Measurements from ENCODE around the gene DLK2.
"Not testable (repeated sequence)": the region's sequence is repeated elsewhere in the genome, so short reads cannot be mapped to it uniquely, and the experiment has no call there.

DLK2 gene

GRCh38 chr6:43451939-43452338 is 3.4 kb downstream of the DLK2 start:
- no peak for DNase-seq

- no peak for DNase-seq
Measured at GRCh38 chr6:43451348-43451747, 4.0 kb downstream of the DLK2 start.

- DNase-seq: no peak
Measured at GRCh38 chr6:43450699-43451131, 4.6 kb downstream of the DLK2 start.

DNA sequence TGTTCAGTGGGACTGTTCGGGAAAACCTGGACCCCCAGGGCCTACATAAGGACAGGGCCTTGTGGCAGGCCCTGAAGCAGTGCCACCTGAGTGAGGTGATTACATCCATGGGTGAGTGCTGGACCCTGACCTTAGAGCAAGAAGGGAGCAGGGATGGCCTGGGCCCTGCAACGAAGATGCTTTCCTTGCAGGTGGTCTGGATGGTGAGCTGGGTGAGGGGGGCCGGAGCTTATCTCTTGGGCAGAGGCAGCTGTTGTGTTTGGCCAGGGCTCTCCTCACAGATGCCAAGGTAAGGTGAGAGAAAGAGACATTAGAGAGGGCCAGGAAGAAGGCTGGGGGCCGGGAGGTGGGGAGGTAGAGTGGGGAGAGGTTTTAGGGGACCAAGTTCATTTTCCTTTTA is 6.4 kb downstream of the DLK2 start:
- no peak for DNase-seq

DNA sequence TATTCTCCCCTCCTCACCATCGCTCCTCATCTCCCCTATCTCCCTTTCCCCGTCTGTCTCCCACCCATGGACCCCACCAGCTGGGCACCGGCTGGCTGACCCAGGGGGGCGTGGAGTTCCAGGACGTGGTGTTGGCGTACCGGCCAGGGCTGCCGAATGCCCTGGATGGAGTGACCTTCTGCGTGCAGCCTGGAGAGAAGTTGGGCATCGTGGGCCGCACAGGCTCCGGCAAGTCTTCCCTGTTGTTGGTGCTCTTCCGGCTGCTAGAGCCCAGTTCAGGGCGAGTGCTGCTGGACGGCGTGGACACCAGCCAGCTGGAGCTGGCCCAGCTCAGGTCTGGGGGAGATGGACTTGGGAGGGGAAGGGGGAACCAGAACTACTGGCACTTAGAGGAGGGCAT is 7.7 kb downstream of the DLK2 start:
- no peak for DNase-seq

DNA sequence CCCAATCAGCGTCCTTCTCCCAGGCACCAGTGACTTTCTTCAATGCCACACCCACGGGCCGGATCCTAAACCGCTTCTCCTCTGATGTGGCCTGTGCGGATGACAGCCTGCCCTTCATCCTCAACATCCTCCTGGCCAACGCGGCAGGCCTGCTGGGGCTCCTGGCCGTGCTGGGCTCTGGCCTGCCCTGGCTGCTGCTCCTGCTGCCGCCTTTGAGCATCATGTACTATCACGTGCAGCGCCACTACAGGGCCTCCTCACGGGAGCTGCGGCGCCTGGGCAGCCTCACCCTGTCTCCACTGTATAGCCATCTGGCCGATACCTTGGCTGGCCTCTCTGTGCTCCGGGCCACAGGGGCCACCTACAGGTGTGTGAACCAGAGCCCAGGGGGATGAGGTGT is 9.8 kb downstream of the DLK2 start:
- DNase-seq: no peak

GRCh38 chr6:43444582-43444981 is 10.8 kb downstream of the DLK2 start:
- no peak for DNase-seq

DNA sequence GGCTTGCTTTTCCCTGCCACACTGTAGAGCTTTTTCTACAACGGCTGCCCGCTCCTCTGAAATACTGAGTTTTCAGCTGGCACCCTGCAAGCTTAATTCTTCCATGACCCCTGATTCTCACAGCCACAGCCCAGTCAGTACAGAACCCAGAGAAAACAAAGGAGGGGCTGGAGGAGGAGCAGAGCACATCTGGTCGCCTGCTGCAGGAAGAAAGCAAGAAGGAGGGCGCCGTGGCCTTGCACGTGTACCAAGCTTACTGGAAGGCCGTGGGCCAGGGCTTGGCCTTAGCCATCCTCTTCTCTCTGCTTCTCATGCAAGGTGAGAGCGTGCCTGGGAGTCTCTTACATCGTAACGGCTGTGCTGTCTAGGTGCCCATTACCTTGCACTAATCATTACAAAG is 11.3 kb downstream of the DLK2 start:
- no peak for DNase-seq

DNA sequence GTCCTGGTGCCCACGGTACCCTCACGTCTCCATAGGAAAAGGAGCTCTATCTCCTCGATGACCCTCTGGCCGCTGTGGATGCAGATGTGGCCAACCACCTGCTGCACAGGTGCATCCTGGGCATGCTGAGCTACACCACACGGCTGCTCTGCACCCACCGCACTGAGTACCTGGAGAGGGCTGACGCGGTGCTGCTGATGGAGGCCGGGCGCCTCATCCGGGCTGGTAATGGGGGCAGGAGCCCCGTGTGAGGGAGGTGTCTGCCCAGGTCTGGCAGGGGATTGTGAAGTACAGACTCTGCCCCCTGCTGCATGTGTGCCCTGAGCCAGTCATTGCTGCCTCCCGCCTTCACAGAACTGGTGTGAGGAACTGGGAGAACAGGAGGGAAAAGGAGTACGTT is 12.4 kb downstream of the DLK2 start:
- no peak for DNase-seq

GRCh38 chr6:43437700-43438099 is 17.6 kb downstream of the DLK2 start:
- DNase-seq: no peak

DNA sequence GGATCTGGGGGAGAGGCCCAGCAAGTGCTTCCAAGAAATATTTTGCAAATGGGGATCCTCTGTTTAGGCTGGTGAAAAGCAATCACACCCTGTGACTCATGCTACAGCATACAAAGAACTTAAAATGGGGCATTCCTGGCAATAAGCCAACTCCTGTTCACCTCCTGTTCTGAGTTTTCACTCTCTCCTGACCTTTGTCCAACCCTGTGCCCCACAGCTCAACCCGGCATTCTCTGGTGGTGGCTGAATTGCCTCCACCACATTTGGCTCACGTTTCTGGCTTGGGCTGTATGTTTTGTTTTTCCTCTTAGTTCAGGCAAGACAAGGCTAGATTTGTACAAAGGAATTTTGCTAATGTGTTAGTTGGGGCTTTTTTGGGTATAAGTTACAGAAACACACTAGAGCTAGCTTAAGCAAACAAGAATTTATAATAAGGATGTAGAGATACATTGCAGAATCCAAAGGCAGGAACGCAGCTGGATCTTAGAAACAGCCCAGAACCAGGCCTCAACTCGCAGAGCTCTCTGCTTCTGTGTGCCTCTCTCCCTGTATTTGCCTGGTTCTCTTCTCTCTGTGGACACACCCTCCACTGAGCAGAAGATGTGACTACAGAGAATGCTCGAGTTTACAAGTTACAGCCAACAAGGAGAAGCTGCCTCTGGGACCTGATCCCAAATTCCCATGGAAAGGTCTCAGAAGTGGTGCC is 18.6 kb downstream of the DLK2 start:
- no peak for DNase-seq

GRCh38 chr6:43435682-43436437 is 19.5 kb downstream of the DLK2 start:
- no peak for DNase-seq

- no peak for DNase-seq
Measured at GRCh38 chr6:43434943-43435342, 20.4 kb downstream of the DLK2 start.

DNA sequence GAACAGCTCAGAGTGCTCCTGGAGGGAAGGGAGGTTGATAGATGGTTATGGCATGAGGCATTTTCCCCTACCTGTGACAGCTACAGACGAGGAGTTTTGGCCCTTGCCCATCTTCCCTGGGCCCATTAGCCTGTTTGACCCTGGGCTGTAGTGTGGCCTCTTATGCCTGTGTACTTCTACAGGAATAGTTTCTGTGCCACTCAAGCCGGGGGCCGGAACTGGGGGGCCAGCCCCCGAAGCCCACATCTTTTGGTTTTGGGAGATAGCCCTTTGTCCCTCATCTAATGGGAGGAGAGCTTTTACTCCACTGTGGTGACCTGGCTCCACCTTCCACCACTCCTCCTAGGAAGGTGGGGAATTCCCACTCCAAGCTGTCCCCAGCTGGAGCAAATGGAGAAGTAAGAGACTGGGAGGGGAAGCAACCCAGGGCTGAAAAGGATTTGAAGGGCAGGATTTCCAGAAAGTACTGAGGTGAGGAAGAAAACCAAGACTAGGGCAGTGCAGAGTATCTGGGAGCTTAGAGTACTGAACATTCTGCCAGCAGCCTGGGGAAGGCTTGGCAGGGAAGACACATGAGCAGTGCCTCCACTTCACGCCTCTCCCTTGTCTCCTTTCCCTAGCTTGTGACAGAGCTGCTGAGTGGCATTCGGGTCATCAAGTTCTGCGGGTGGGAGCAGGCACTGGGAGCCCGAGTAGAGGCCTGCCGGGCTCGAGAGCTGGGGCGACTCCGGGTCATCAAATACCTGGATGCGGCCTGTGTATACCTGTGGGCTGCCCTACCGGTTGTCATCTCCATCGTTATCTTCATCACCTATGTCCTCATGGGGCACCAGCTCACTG is 21.1 kb downstream of the DLK2 start:
- DNase-seq: no peak

- DNase-seq: no peak
Measured at GRCh38 chr6:43433148-43433547, 22.2 kb downstream of the DLK2 start.

GRCh38 chr6:43432009-43432945 is 23.1 kb downstream of the DLK2 start:
- DNase-seq: no peak

- DNase-seq: no peak
Measured at GRCh38 chr6:43428874-43429273, 26.5 kb downstream of the DLK2 start.

- no peak for DNase-seq
Measured at GRCh38 chr6:43428112-43428570, 27.2 kb downstream of the DLK2 start.

DNA sequence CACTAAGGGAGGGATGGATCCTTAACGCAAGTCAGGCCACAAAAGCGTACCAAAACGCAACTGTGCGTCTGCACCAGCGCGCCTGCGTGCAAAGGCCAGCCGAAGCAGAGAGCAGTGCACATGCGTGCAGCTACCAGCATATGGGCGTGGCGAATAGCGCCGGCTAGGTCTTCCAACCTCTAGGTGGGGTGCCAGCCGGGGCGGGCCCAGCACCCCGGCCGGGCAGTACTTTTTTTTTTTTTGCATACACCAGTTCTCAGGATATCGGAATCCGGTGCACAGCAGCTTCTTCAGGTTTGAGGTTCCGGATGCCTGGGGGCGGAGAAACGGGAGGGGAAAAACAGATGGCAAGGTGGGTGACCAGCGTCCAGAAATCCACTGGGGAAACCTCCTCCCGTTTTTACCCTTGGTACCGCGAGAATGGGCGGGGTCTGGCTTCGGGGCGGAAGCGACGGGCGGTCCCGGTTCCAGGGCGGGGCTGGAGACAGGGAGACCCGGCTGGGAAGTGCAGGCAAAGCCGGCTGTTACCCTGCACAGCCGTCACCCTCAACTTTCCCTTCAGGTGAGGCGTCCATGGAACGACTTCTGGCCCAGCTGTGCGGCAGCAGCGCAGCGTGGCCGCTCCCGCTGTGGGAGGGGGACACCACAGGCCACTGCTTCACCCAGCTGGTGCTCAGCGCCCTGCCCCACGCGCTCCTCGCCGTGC is 27.8 kb downstream of the DLK2 start, which contains the start of gene ABCC10:
TSS of gene ABCC10 (plus strand) at position 136 of the 706 bp plus-strand sequence. CDS start at position 574, 438 bp downstream.
- peak; percentile 85 for DNase-seq

GRCh38 chr6:43426928-43427405 is 28.4 kb downstream of the DLK2 start:
- DNase-seq: no peak

DNA sequence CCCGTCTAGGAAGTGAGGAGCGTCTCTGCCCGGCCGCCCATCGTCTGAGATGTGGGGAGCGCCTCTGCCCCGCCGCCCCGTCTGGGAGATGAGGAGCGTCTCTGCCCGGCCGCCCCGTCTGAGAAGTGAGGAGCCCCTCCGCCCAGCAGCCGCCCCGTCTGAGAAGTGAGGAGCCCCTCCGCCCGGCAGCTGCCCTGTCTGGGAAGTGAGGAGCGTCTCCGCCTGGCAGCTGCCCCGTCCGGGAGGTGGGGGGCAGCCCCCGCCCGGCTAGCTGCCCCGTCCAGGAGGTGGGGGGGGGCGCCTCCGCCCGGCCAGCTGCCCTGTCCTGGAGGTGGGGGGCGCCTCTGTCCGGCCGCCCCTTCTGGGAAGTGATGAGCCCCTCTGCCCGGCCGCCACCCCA is 30.3 kb downstream of the DLK2 start:
- DNase-seq: not testable (repeated sequence)

Measured in NCI-H2227 treated with DMSO at 0.1 percent for 48 hours (cell line).